HuH-7 (cell line): Measurements from ENCODE around the gene DNAH7.
A peak's percentile ranks its signal among the peaks of the same experiment; 100 is the strongest.

Experiments
- DNase-seq: peaks from one replicate; pipeline ENCODE4 v3.0.0; 2011; ENCODE audit warnings: low spot score

DNAH7 gene

GRCh38 chr2:196077821-196078220 lies 9.2 kb upstream of the DNAH7 start:
- DNase-seq = no peak

- DNase-seq = no peak
Measured at GRCh38 chr2:196076778-196077568, 8.3 kb upstream of the DNAH7 start.

- DNase-seq = no peak
Measured at GRCh38 chr2:196075196-196075595, 6.6 kb upstream of the DNAH7 start.

- no peak for DNase-seq
Measured at GRCh38 chr2:196074631-196075030, 6.0 kb upstream of the DNAH7 start.

- DNase-seq = no peak
Measured at GRCh38 chr2:196073521-196073920, 4.9 kb upstream of the DNAH7 start.

- no peak for DNase-seq
Measured at GRCh38 chr2:196067088-196067382, 1.6 kb downstream of the DNAH7 start.

GRCh38 chr2:196066291-196067087 lies 2.1 kb downstream of the DNAH7 start:
- peak; percentile 16 for DNase-seq

- DNase-seq = no peak
Measured at GRCh38 chr2:196063773-196064172, 4.9 kb downstream of the DNAH7 start.

GRCh38 chr2:196059491-196059960 lies 9.1 kb downstream of the DNAH7 start:
- peak; percentile 9 for DNase-seq

GRCh38 chr2:196054631-196055030 lies 14.0 kb downstream of the DNAH7 start:
- DNase-seq = no peak

- no peak for DNase-seq
Measured at GRCh38 chr2:196046123-196046917, 22.3 kb downstream of the DNAH7 start.

GRCh38 chr2:196041786-196042185 lies 26.9 kb downstream of the DNAH7 start:
- no peak for DNase-seq

GRCh38 chr2:196040218-196040617 lies 28.4 kb downstream of the DNAH7 start:
- no peak for DNase-seq

GRCh38 chr2:196036442-196036841 lies 32.2 kb downstream of the DNAH7 start:
- no peak for DNase-seq

GRCh38 chr2:196018037-196018436 lies 50.6 kb downstream of the DNAH7 start:
- no peak for DNase-seq

GRCh38 chr2:196012314-196012713 lies 56.3 kb downstream of the DNAH7 start:
- no peak for DNase-seq

GRCh38 chr2:196000551-196000950 lies 68.1 kb downstream of the DNAH7 start:
- no peak for DNase-seq

GRCh38 chr2:195998070-195998469 lies 70.6 kb downstream of the DNAH7 start:
- no peak for DNase-seq

- no peak for DNase-seq
Measured at GRCh38 chr2:195995499-195995898, 73.1 kb downstream of the DNAH7 start.

- no peak for DNase-seq
Measured at GRCh38 chr2:195993623-195994022, 75.0 kb downstream of the DNAH7 start.

GRCh38 chr2:195985741-195986140 lies 82.9 kb downstream of the DNAH7 start:
- DNase-seq = no peak

GRCh38 chr2:195984923-195985726 lies 83.5 kb downstream of the DNAH7 start:
- no peak for DNase-seq
